ENCODE data around the gene CTNNBL1. TPM values are rescaled to one million over a fixed set of nuclear protein-coding genes. Genes with fewer than 3 reads are reported as not detected.

Gene CTNNBL1
- total and polyA plus RNA-seq, 2 experiments from 2014 or later: 27.6 to 55.0 TPM

DNA sequence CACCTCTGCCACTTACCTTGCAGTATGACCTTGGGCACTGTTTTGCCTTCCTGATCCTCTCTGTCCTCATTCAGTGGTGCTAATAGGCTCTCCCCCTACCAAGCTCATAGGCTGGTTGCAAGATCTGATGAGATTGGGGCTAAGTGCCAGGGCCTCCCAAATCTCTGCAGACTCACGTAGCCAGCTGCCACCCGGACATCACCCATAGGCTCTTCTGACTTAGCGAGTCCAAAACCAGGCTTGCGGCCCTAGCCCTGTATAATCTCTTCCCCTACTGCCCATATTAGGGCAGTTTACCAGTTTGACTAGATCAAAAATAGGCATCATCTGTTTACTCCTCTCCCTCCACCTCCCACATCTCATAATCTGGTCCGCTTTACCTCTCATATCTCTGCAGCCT lies 154.9 kb downstream of the CTNNBL1 start:
- DNase-seq (ENCODE audit: low spot score): no peak
- H3K36me3 ChIP-seq (replicated peaks; ENCODE audit: insufficient read depth, low read depth): peaks cover 3% of the 10 kb centered on the region
- H3K4me2 ChIP-seq: no peak overlapping the region
- H3K4me1 ChIP-seq (ENCODE audit: insufficient read depth): peaks cover 8% of the 10 kb centered on the region
- no peaks in the 10 kb centered on the region for H3K27me3 ChIP-seq
- TF ChIP-seq EZH2 (IDR thresholded peaks at IDR 0.05; ENCODE audit: borderline replicate concordance): no peak
- TF ChIP-seq, protein P1, sequence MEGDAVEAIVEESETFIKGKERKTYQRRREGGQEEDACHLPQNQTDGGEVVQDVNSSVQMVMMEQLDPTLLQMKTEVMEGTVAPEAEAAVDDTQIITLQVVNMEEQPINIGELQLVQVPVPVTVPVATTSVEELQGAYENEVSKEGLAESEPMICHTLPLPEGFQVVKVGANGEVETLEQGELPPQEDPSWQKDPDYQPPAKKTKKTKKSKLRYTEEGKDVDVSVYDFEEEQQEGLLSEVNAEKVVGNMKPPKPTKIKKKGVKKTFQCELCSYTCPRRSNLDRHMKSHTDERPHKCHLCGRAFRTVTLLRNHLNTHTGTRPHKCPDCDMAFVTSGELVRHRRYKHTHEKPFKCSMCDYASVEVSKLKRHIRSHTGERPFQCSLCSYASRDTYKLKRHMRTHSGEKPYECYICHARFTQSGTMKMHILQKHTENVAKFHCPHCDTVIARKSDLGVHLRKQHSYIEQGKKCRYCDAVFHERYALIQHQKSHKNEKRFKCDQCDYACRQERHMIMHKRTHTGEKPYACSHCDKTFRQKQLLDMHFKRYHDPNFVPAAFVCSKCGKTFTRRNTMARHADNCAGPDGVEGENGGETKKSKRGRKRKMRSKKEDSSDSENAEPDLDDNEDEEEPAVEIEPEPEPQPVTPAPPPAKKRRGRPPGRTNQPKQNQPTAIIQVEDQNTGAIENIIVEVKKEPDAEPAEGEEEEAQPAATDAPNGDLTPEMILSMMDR (IDR thresholded peaks at IDR 0.05; ENCODE audit: poor library complexity): no peak
- TF ChIP-seq EZH2phosphoT487 (IDR thresholded peaks at IDR 0.05; ENCODE audit: low read depth, severe bottlenecking, unreplicated experiment): no peak
- no peaks in the 10 kb centered on the region for H3K9me2 ChIP-seq (replicated peaks; ENCODE audit: insufficient read depth)
- no peak overlapping the region for H3K27ac ChIP-seq
- 75% methylated on average over 5 of the region's 5 CpGs for WGBS (ENCODE audit: low lambda C conversion rate, missing lambda C conversion rate)
- no peaks in the 10 kb centered on the region for H3K9me3 ChIP-seq (ENCODE audit: low read depth)
- H3K4me3 ChIP-seq: no peak overlapping the region
- H2AFZ ChIP-seq: no peak overlapping the region
- no peaks in the 10 kb centered on the region for H3K79me2 ChIP-seq
- H4K20me1 ChIP-seq (ENCODE audit: insufficient read depth, poor library complexity, severe bottlenecking): no peaks in the 10 kb centered on the region

DNA sequence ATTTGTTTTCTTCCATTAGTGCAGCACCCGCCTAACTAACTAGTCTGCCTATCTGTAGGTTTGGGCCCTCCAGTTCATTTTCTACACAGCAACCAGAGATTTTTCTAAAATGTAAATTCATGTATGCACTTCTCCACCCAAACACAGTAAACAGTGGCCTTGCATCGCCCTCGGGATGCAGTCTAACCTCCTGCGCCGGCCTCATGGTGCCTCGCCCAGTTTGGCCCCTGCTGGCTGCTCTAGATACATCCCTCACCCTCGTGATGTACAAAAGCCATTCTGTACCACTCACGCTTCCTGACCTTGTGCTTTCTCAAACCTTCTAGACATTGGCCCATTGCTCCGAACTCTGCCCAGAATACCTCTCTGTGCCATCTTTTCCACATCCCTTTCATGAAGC lies 155.3 kb downstream of the CTNNBL1 start:
- H3K9me2 ChIP-seq (replicated peaks; ENCODE audit: insufficient read depth): no peaks in the 10 kb centered on the region
- no peak overlapping the region for H2AFZ ChIP-seq
- H3K27me3 ChIP-seq: no peaks in the 10 kb centered on the region
- H3K9me3 ChIP-seq (ENCODE audit: low read depth): no peaks in the 10 kb centered on the region
- H3K79me2 ChIP-seq: no peaks in the 10 kb centered on the region
- no peak overlapping the region for H3K27ac ChIP-seq
- H4K20me1 ChIP-seq (ENCODE audit: insufficient read depth, poor library complexity, severe bottlenecking): no peaks in the 10 kb centered on the region
- H3K36me3 ChIP-seq (replicated peaks; ENCODE audit: insufficient read depth, low read depth): peaks cover 6% of the 10 kb centered on the region
- TF ChIP-seq EZH2phosphoT487 (IDR thresholded peaks at IDR 0.05; ENCODE audit: low read depth, severe bottlenecking, unreplicated experiment): no peak
- no peak for TF ChIP-seq EZH2 (IDR thresholded peaks at IDR 0.05; ENCODE audit: borderline replicate concordance)
- TF ChIP-seq, protein P1 (IDR thresholded peaks at IDR 0.05; ENCODE audit: poor library complexity): no peak
- no peak for DNase-seq (ENCODE audit: low spot score)
- H3K4me3 ChIP-seq: no peak overlapping the region
- peaks cover 8% of the 10 kb centered on the region for H3K4me1 ChIP-seq (ENCODE audit: insufficient read depth)
- no peak overlapping the region for H3K4me2 ChIP-seq
- WGBS (ENCODE audit: low lambda C conversion rate, missing lambda C conversion rate): 96% methylated on average over 9 of the region's 9 CpGs

DNA sequence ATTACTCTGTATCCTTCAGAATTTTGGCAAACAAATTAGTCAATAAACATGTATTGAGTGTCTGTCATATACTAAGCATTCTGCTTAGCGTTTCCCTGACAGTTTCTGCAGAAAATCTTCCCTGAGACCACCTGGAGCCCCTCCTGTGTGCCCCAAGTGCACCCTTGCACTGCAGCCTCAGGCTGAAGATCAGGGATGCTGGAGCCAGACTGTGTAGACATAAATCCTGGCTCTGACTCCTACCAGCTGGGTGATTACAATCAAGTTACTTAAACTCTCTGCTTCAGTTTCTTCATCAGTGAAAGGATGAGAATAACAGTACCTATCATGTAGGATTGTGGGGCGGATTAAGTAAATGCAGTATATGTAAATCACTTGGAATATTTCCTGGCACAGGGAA lies 155.7 kb downstream of the CTNNBL1 start:
- no peaks in the 10 kb centered on the region for H3K9me3 ChIP-seq (ENCODE audit: low read depth)
- 84% methylated on average over 2 of the region's 2 CpGs for WGBS (ENCODE audit: low lambda C conversion rate, missing lambda C conversion rate)
- no peaks in the 10 kb centered on the region for H3K27me3 ChIP-seq
- H3K4me3 ChIP-seq: no peak overlapping the region
- H2AFZ ChIP-seq: no peak overlapping the region
- H3K4me1 ChIP-seq (ENCODE audit: insufficient read depth): peaks cover 8% of the 10 kb centered on the region
- no peak overlapping the region for H3K27ac ChIP-seq
- TF ChIP-seq EZH2phosphoT487 (IDR thresholded peaks at IDR 0.05; ENCODE audit: low read depth, severe bottlenecking, unreplicated experiment) (no peak), EZH2 (IDR thresholded peaks at IDR 0.05; ENCODE audit: borderline replicate concordance) (no peak)
- TF ChIP-seq, protein P1 (IDR thresholded peaks at IDR 0.05; ENCODE audit: poor library complexity): no peak
- peaks cover 6% of the 10 kb centered on the region for H3K36me3 ChIP-seq (replicated peaks; ENCODE audit: insufficient read depth, low read depth)
- no peak overlapping the region for H3K4me2 ChIP-seq
- H3K79me2 ChIP-seq: no peaks in the 10 kb centered on the region
- DNase-seq (ENCODE audit: low spot score): no peak
- H4K20me1 ChIP-seq (ENCODE audit: insufficient read depth, poor library complexity, severe bottlenecking): no peaks in the 10 kb centered on the region
- no peaks in the 10 kb centered on the region for H3K9me2 ChIP-seq (replicated peaks; ENCODE audit: insufficient read depth)

Measured in hepatocyte (in vitro differentiated cells).